HG02588 (cell line): ENCODE measurements around the gene TRAPPC11.
"Not testable (repeated sequence)": the region's sequence is repeated elsewhere in the genome, so short reads cannot be mapped to it uniquely, and the experiment has no call there.

Experiments
- ATAC-seq: cut with Tn5 transposase; IDR thresholded peaks from one replicate; pipeline ENCODE4 v1.9.1; 2021; ENCODE audit warnings: mild to moderate bottlenecking, moderate library complexity; ENCODE audit not compliant: unreplicated experiment

The TRAPPC11 gene

DNA sequence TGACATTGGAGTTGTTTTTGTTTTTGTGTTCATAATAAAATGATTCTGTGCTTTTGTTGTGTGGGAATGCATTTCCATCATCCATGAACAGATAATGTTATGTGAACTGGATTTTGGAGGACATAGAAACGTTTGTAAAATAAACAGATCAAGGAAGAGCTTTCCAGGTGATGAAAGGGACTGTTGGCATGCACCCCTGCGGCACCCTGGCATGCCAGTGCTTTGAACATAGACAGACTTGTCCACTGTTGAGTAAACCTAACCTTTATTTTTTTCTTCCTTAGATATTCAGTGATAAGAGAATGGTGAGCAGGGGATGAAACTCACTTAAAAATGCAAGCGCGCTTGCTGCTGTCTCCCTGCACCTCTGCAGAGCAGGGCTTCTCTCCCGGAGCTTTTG is 59.8 kb downstream of the TRAPPC11 start:
- no peak for ATAC-seq

DNA sequence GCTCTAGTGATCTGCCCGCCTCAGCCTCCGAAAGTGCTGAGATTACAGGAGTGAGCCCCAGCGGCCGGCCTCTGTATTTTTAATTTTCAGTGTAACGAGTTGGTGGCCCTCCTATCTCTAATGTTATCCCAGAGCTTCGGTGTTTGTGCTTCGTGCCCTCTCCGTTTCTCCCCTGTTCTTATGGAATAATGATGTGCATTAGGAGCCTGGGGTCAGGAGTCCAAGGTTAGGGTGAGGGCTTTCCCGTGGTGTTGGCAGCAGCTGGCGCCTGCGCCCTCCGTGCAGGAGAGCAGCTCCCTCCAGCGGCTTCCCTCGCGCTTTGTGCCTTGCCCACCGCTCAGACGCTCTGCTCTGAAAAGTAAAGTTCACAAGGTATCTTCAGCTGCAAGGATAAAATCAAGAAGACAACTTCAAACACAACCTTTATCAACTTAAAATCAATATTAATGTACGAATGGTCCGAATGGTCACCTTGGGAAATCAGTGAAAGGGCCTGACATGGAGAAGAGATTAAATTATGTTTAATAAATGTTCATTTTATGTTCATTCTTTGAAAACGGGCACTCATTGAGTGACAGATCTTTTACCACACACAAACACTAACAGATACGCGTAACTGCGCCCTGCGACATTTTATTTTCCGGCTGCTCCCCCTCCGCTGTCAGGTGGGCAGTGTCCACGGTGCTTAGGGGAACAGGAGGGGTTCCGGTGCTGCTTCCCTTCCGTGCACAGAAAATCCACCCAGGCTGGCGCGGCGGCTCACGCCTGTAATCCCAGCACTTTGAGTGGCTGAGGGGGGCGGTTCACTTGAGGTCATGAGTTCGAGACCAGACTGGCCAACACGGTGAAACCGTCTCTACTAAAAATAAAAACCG is 62.4 kb downstream of the TRAPPC11 start:
- no peak for ATAC-seq

DNA sequence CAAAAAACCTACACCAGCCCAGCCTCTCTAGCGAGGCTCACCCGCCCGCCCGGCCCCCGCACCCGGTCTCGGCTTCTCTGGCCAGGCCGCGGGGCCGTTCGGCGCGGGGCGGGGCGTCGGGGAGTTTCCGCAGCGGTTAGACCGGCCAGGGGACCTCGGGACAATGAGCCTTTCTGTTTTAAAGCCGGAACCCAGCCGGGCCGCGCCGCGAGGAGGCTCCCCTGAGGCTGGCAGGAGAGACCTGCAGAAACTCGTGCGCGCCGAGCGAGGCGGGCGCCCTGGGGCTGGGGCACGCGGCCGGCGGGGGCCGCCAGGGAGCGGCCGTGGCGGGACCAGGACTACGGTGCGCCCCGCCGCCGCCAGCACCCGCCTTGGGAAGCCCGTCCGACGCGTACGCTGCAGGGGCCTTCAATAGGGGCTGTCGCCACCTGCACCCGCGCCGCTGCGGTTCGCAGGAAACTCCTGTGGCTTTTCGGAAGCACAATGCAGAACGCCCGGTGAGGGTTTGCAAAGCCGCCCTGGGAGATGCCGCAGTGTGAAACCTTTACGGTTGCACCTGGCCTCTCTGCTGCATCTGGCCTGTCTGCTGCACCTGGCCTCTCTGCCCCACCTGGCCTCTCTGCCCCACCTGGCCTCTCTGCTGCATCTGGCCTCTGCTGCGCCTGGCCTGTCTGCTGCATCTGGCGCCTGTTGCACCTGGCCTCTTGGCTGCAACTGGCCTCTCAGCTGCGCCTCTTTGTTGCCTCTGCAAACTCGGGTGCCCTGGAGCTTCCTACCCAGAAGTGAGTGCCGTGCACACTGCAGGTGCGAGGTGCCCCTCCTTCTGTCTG is 63.9 kb downstream of the TRAPPC11 start:
- peak; percentile 70 for ATAC-seq

DNA sequence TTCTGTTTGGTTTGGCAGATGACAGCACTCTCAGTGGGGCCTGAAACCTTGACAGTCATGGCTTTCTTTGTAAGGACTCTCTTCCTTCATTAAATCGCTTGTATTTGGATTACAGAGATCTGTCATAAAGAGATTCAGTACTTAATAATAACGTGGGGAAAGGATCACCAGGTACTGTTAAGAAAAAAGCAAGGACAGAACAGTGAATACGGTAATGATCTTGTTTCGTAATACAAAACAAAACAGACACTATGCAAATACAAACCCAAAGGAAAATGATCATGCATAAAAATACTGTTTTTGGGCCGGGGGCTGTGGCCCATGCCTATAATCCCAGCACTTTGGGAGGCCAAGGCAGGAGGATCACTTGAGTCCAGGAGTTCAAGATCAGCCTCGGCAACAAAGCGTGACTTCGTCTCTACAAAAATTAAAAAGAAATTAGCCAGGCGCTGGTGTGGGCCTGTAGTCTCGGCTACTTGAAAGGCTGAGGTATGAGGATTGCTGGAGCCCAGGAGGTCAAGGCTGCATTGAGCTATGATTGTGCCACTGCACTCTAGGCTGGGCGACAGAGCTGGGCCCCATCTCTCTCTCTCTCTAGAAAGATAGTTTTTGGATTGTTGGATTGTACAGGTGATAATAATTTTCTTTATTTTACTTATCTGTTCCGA is 64.6 kb downstream of the TRAPPC11 start:
- ATAC-seq, result no peak

DNA sequence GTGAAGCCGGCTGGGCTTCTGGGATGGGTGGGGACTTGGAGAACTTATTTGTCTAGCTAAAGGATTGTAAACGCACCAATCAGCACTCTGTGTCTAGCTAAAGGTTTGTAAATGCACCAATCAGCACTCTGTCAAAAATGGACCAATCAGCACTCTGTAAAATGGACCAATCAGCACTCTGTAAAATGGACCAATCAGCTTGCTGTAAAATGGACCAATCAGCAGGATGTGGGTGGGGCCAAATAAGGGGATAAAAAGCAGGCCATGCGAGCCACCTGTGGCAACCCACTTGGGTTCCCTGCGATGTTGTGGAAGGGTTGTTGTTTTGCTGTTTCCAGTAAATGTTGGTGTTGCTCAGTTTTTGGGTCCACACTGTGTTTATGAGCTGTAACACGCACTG is 66.5 kb downstream of the TRAPPC11 start:
- not testable (repeated sequence) for ATAC-seq

DNA sequence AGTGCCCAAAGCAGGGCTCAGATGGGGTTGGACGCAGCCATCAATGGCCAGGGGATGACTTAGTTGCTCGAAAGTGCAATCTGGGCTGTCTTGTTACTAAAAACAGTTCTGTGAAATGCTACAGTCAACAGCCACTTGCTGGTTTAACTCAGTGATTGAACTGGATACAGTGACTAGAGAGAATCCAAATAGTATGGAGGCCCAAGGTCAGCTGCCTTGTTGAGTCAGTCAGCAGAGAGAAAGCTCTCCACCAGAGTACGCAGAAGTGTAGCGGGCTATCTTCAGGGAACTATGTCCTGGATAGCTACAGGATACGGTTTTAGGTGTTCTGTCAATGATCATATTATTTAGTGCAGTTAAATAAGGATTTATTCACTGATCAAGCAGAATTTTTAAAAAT is 68.4 kb downstream of the TRAPPC11 start:
- ATAC-seq, result no peak

DNA sequence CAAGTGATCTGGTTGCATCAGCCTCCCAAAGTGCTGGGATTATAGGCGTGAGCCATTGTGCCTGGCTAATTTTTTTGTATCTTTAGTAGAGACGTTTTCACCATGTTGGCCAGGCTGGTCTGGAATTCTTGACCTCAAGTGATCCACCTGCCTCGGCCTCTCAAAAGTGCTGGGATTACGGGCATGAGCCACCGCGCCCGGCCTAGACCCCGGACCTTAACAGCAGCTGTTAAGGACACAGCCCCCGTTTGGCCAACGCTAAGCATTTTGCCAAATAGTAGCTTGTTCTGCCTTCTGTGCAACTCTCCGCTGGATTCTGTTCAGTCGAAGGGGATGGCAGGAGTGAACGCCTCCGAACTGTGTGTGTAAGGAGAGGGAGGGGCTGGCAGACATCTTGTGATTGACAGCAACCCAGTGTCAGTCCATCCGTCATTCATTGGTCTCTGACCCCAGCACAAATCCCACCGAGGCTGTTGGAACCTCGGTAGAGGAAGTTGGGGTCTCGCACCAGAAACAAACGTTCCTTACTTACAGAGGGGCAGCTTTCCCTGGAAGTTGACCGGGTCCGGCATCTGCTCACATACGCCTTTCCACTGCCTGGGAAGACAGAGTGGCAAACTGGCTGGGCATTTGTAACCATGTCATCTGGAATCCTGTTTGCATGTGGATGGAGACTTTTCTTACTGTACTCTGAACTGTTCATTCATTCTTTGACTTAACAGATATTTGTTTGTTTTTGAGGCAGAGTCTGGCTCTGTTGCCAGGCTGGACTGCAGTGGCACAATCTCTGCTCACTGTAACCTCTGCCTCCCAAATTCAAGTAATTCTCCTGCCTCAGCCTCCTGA is 69.4 kb downstream of the TRAPPC11 start:
- ATAC-seq, result no peak

DNA sequence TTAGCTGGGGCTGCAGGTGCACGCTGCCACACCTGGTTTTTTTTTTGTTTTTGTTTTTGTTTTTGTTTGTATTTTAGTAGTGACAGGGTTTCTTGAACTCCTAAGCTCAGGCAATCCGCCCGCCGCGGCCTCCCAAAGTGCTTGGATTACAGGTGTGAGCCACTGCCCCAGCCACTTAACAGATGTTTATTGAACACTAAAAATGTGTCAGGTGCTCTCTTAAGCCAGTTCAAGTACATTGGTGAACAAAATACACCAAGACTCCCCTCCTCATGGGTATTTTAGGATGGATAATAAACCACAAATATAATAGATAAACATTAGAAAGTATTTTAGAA is 69.9 kb downstream of the TRAPPC11 start:
- no peak for ATAC-seq

DNA sequence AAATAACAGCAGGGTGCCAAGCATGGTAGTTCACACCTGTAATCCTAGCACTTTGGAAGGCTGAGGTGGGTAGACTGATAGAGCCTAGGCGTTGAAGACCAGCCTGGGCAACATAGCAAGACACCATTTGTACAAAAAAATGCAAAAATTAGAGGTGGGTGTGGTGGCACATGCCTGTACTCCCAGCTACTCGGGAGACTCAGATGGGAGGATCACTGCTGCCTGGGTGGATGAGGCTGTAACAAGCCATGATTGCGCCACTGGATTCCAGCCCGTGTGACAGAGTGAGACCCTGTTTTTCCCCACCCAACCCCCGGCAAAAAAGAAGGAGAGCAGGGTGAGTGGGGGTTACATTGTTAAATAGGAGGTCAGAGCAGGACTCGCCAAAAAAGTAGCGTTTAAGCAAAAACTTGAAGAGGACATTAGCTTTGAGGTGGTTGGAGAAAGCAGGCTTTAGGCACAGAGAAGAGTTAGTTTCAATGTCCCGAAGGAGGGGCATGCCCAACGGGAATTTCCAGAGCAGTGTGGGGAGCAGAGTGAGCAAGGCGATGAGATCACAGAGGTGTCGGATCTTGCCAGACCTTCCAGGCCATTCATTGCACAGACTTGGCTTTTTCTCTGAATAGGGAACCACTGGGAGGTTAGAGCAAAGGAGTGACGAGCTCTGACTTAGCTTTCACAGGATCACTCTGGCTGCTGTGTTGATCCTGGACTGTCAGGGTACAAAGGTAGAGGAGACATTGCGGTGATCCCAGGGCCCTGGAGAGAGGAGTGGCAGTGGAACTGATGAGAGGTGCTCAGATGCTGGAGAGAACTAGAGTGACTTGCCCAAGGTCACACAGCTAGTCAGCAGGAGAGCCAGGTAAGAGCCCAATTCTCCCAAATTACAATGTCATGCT is 70.6 kb downstream of the TRAPPC11 start:
- no peak for ATAC-seq

DNA sequence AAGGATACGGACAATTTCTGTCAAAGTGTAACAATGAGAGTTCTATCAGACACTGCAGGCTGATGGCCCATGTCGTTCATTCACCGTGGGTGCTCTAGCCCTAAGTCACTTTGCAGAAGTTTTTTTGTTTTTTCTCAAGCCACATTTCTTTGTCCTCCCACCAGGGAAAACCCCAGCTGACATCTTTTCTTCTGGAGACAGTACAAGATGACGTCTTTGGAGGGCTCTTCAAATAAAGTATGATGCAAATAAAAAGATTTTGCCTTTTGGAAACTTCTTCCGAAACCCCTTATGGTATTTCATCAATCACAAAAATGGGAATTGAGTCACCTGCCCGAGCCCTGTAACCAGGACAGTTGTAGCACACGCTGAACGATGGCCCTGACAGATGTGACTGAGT is 73.2 kb downstream of the TRAPPC11 start:
- ATAC-seq, result no peak

DNA sequence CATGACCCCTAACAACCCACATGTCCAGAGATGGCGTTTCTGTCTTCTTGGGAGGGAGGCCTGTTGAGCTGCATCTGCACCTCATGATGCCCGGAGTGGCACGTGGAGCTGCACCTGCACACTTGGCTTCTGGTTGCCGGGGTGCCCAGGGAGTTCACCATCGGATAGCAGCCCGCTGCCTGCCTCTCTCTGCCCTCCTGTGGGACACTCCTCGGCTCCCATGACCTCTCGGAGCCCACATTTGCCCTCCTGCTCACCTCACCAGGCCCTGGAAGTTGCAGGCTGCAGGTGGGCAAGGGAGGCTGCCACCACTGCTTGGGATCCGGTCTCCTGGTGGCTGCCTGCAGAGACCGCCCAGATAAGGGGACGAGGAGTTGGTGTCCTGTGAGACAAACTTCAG is 74.1 kb downstream of the TRAPPC11 start:
- ATAC-seq, result no peak

DNA sequence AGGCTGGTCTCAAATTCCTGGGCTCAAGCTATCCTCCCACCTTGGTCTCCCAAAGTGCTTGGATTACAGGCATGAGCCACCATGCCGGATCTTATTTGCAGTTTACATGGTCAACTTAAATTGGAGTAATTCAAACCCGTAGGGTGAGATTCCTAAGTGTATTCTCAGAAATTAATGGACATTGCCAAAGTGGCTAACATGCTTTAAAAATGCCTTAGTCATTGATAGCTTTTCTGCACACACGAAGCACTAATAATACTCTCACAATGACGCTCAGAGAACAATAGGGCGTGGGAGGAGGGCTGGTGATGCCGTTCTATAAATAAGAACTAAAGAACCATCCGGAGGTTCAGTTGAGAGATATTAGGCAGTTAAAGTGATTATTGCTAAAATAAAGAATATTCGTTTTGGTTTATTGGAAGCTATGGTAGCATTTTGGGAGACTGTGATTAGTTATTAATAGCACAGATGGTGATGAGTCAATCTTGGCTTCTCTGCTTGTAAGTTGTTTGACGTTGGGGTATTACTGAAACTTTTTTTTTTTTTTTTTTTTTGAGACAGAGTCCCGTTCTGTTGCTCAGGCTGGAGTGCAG is 79.1 kb downstream of the TRAPPC11 start:
- no peak for ATAC-seq

DNA sequence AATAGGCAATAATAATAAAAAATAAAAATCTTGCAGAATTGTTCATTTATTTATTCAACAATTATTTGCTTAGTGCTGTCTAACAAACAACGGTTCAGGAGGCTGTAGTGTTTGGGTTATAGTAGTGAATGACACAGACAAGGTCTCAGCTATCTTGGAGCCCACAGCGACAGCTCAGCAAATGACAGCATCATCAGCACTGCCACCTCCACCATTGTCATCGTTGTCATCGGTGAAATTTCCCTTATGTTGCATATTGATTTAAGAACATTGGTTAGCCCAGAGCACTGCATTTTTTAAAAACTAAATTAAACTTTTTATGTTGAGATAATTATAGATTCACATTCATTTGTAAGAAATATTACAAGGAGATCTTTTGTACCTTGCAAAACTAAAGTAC is 79.9 kb downstream of the TRAPPC11 start:
- ATAC-seq, result no peak

DNA sequence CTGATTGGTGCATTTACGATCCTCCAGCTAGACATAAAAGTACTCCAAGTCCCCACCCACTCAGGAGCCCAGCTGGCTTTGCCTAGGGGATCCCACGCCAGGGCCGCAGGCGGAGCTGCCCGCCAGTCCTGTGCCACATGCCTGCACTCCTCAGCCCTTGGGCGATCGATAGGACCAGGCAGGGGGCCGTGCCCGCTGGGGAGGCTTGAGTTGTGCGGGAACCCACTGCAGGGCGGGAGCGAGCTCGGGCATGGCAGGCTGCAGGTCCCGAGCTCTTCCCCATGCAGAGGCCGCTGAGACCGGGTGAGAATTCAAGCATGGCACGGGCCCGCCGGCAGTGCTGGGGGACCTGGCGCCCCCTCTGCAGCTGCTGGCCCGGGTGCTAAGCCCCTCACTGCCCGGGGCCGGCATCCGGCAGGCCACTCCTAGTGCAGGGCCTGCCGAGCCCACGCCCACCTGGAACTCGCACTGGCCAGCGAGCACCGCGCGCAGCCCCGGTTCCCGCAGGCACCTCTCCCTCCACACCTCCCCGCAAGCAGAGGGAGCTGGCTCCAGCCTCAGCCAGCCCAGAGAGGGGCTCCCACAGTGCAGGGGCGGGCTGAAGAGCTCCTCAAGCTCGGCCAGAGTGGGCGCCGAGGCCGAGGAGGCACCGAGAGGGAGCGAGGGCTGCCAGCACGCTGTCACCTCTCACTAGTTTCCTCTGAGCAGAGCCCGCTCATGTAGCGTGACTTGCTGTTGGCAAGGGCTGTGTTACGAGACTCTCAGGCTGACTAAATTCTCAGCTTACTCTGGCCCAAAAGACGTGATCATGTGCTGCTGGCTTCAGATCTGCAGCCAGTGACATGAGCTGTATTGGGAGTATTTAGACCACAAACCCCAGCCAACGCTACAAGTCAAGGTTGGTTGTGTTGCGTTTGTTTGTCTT is 87.5 kb downstream of the TRAPPC11 start:
- no peak for ATAC-seq

DNA sequence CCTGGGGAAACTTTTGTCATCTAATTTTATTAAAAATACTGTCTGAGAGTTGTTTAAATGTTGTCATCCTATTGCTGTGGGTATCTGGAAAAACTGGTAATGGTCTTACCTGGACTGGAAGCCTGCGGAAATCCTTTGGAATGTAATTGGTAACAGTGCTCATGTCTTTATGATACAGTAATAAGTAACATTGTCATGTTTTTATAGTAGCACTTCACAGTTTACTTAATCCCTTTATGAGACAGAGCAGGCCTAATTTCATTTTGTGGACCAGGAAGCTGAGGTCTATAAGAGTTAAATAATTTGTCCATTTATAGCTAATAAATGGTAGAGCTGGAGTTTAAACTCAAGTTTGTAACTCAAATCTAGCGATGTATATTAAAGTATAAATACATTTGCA is 88.3 kb downstream of the TRAPPC11 start:
- ATAC-seq, result no peak

DNA sequence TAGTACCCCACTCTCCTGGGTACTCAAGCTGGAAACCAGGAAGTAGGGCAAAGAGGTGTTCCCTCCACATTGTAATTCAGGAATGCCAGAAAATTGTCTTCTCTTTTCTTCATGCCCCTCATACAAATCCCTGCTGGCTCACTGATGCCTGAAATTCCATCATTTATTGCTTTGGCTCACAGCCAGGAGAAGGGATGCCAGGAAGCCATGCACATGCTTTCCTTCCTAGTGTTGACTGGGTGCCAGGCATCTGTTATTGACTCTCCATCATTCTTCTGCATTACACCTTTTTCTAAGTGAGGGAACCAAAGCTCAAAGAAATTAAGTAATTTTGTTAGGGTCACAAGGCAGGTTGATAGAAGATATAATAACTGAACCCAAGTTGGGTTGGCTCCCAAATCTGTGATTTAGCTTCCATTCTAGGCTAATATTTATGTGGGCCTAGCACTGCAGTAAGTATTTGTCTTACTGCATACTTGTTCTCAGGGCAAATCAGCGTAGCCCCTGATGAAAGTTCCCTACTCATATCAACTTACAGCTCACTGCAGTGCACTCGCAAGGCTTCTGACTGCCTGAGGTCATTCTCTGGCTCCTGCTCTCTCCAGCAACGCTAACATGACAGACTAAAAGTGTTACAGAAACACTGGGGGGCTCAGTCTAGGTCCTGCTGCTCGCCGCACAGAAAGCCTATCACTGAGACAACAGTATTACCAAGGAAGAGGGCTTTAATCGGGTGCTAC is 89.0 kb downstream of the TRAPPC11 start:
- ATAC-seq, result no peak

DNA sequence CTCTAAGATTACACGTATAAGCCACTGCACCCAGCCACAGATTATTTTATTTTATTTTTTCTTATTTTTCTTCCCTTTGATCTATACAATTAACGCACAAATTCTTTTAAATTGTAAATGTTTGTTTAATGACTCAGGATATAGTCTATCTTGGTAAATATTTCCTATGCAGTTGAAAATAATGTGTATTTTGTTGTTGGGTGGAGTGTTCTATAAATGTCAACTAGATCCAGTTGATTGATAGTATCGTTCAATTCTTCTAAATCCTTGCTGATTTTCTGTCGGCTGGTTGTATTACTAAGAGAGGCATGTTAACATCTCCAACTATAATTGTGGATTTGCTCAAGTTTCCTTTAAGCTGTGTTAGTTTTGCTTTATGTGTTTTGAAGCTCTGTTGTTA is 92.0 kb downstream of the TRAPPC11 start:
- ATAC-seq, result no peak

DNA sequence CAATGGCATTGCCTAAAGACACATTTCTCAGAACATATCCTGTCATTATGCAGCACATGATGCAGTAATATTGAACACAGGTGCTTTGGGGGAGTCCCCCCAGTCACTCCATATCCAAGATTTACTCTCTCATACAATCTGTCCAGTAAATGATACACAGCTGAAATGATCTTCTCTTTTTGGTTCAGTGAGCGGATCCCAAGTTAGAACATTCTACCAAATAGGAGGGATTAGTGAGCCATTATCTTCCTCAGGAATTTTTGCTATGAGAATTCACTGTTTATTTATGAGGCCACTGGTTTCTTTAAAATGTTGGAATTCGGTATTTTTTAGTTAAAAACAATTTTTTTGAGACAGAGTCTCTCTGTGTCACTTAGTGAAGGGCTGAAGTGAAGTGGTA is 96.5 kb downstream of the TRAPPC11 start:
- no peak for ATAC-seq
